ENCODE measurements around the gene SARS1. TPM values are rescaled to one million over a fixed set of nuclear protein-coding genes. Genes with fewer than 3 reads are reported as not detected.
A peak's percentile ranks its signal among the peaks of the same experiment; 100 is the strongest.

The SARS1 gene
- total RNA-seq, 4 donors from 2014 or later, result 85.8 to 150 (median 134) TPM

GRCh38 chr1:109261578-109261977, 47.9 kb downstream of the SARS1 start:
- DNase-seq, result no peak
- intact Hi-C loops (cut with DNase I), result no loop called here
- no peaks in the 10 kb centered on the region for H3K9me3 ChIP-seq
- peaks cover 13 to 63% (median 17%) of the 10 kb centered on the region in 3 donors for H3K4me1 ChIP-seq
- no peak overlapping the region for H3K27ac ChIP-seq
- peaks cover 4 to 68% (median 7%) of the 10 kb centered on the region in 3 donors for H3K36me3 ChIP-seq
- TF ChIP-seq CTCF (IDR thresholded peaks at IDR 0.05), result no peak
- TF ChIP-seq POLR2A (IDR thresholded peaks at IDR 0.05), result no peak
- WGBS, 2 donors, result 77 to 88% methylated on average over 3 to 6 of the region's 6 CpGs
- H3K27me3 ChIP-seq, result no peaks in the 10 kb centered on the region
- no peak overlapping the region for H3K4me3 ChIP-seq

- H3K27me3 ChIP-seq, result no peaks in the 10 kb centered on the region
- peak overlapping the region in 2 of 4 donors; percentile 6 to 8 for H3K4me3 ChIP-seq
- WGBS, 2 donors, result 68 to 90% methylated on average over 2 to 14 of the region's 22 CpGs
- H3K4me1 ChIP-seq, result peaks cover 11 to 63% (median 18%) of the 10 kb centered on the region in 3 donors
- peak overlapping the region; percentile 86 to 93 (median 89) for H3K27ac ChIP-seq
- H3K9me3 ChIP-seq, result no peaks in the 10 kb centered on the region
- no peak for TF ChIP-seq CTCF (IDR thresholded peaks at IDR 0.05)
- no peak for TF ChIP-seq POLR2A (IDR thresholded peaks at IDR 0.05)
- peaks cover 4 to 76% (median 7%) of the 10 kb centered on the region in 3 donors for H3K36me3 ChIP-seq
- intact Hi-C loops (cut with DNase I), result no loop called here
- DNase-seq, result no peak
These were observed 48.7 kb downstream of the SARS1 start for GRCh38 chr1:109262231-109263055.

- H3K9me3 ChIP-seq, result no peaks in the 10 kb centered on the region
- peaks cover 11 to 63% (median 20%) of the 10 kb centered on the region in 3 donors for H3K4me1 ChIP-seq
- peaks cover 4 to 83% (median 11%) of the 10 kb centered on the region in 3 donors for H3K36me3 ChIP-seq
- intact Hi-C loops (cut with DNase I), result no loop called here
- WGBS, 2 donors, result 18 to 56% methylated on average over 3 to 8 of the region's 12 CpGs
- H3K4me3 ChIP-seq, result peak overlapping the region in 2 of 4 donors; percentile 6 to 13
- H3K27ac ChIP-seq, result peak overlapping the region; percentile 86 to 93 (median 89)
- no peak for DNase-seq
- no peaks in the 10 kb centered on the region for H3K27me3 ChIP-seq
- TF ChIP-seq CTCF (IDR thresholded peaks at IDR 0.05) (no peak), POLR2A (IDR thresholded peaks at IDR 0.05) (no peak)
These were observed 49.5 kb downstream of the SARS1 start for GRCh38 chr1:109263234-109263596.

GRCh38 chr1:109263597-109264378, 50.1 kb downstream of the SARS1 start:
- intact Hi-C loops (cut with DNase I), result no loop called here
- WGBS, 2 donors, result 50 to 65% methylated on average over 10 to 14 of the region's 29 CpGs
- TF ChIP-seq CTCF (IDR thresholded peaks at IDR 0.05) (peak; percentile 79 to 100 (median 98)), POLR2A (IDR thresholded peaks at IDR 0.05) (no peak)
- Histone ChIP-seq H3K36me3 (peaks cover 4 to 83% (median 17%) of the 10 kb centered on the region in 3 donors), H3K4me3 (peak overlapping the region in 1 of 4 donors; percentile 13), H3K9me3 (no peaks in the 10 kb centered on the region), H3K27ac (peak overlapping the region; percentile 86 to 93 (median 89)), H3K27me3 (no peaks in the 10 kb centered on the region), H3K4me1 (peaks cover 11 to 59% (median 20%) of the 10 kb centered on the region in 3 donors)
- DNase-seq, result peak; percentile 39

- Histone ChIP-seq H3K4me1 (peaks cover 11 to 54% (median 20%) of the 10 kb centered on the region in 3 donors), H3K4me3 (no peak overlapping the region), H3K27ac (peak overlapping the region in 3 of 4 donors; percentile 86 to 93 (median 90)), H3K9me3 (no peaks in the 10 kb centered on the region), H3K36me3 (peaks cover 4 to 83% (median 17%) of the 10 kb centered on the region in 3 donors), H3K27me3 (no peaks in the 10 kb centered on the region)
- intact Hi-C loops (cut with DNase I), result no loop called here
- 100% methylated on average over 1 to 2 of the region's 9 CpGs for WGBS, 2 donors
- no peak for DNase-seq
- TF ChIP-seq POLR2A (IDR thresholded peaks at IDR 0.05) (no peak), CTCF (IDR thresholded peaks at IDR 0.05) (no peak)
These were observed 50.6 kb downstream of the SARS1 start for GRCh38 chr1:109264379-109264755.

All from esophagus squamous epithelium (tissue), 5 donors.